Measurements from ENCODE around the gene SLX4IP. TPM values are rescaled to one million over a fixed set of nuclear protein-coding genes. Genes with fewer than 3 reads are reported as not detected.

SLX4IP gene
- total RNA-seq, 4 donors from 2014 or later = 4.8 to 7.2 (median 5.7) TPM

- H3K4me3 ChIP-seq = no peak overlapping the region
- peaks cover 46% of the 10 kb centered on the region for H3K4me1 ChIP-seq
- TF ChIP-seq EP300 (IDR thresholded peaks at IDR 0.05) (no peak), POLR2AphosphoS5 (IDR thresholded peaks at IDR 0.05) (no peak), CTCF (IDR thresholded peaks at IDR 0.05) (no peak), POLR2A (IDR thresholded peaks at IDR 0.05) (no peak)
- 44% methylated on average over 3 of the region's 3 CpGs for WGBS
- no peaks in the 10 kb centered on the region for H3K9me3 ChIP-seq
- no peak overlapping the region for H3K27ac ChIP-seq
- no peak for DNase-seq (ENCODE audit: low spot score in 2 of 2)
- no peaks in the 10 kb centered on the region for H3K27me3 ChIP-seq
- peaks cover 86% of the 10 kb centered on the region for H3K36me3 ChIP-seq
Measured at GRCh38 chr20:10649797-10650160, 214.7 kb downstream of the SLX4IP start.

DNA sequence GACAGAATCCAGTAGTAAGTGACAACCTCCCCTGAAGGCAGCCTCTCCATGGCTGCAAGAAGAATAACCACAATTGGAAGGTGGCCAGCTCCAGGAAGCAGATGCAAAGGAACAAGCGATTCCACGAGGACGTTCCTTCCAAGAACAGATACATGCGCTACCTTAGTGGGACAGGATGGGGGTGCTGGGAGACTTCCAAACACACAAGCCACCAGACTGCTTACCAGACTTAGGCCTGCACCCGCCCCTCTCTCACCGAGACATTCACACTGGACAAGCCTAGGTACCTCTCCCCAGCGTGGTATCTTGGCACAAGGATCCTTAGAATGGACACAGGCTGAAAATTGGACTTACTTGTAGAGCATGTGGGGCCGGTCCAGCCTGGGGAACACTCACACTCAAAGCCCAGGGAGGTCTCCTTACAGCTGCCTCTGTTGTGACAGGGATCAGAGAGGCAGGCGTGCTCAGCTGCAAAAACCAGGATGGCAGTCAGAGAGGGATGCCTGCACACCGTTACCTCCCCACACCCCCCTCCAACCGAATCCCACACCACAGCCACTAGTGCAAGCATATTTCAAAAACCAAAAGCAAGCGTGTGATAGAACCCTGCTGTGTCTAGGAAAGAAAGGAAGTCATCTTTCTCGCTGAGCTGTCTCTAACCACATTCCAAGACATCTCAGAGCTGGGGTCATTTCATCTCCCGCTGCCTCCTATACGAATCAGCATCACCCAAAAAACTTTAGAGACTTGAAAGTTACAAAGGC, 216.3 kb downstream of the SLX4IP start:
- Histone ChIP-seq H3K9me3 (no peaks in the 10 kb centered on the region), H3K27ac (peak overlapping the region; percentile 84), H3K4me3 (no peak overlapping the region), H3K4me1 (peaks cover 60% of the 10 kb centered on the region), H3K27me3 (no peaks in the 10 kb centered on the region), H3K36me3 (peaks cover 86% of the 10 kb centered on the region)
- DNase-seq (ENCODE audit: low spot score in 2 of 2) = peak in 1 of 2 donors; percentile 55
- TF ChIP-seq POLR2A (IDR thresholded peaks at IDR 0.05) (no peak), EP300 (IDR thresholded peaks at IDR 0.05) (no peak), CTCF (IDR thresholded peaks at IDR 0.05) (no peak), POLR2AphosphoS5 (IDR thresholded peaks at IDR 0.05) (no peak)
- 69% methylated on average over 15 of the region's 15 CpGs for WGBS

- Histone ChIP-seq H3K27ac (peak overlapping the region; percentile 84), H3K9me3 (no peaks in the 10 kb centered on the region), H3K4me1 (peaks cover 65% of the 10 kb centered on the region), H3K27me3 (no peaks in the 10 kb centered on the region), H3K4me3 (peak overlapping the region; percentile 15), H3K36me3 (peaks cover 81% of the 10 kb centered on the region)
- TF ChIP-seq EP300 (IDR thresholded peaks at IDR 0.05) (no peak), CTCF (IDR thresholded peaks at IDR 0.05) (no peak), POLR2A (IDR thresholded peaks at IDR 0.05) (no peak), POLR2AphosphoS5 (IDR thresholded peaks at IDR 0.05) (no peak)
- 73% methylated on average over 9 of the region's 9 CpGs for WGBS
- DNase-seq (ENCODE audit: low spot score in 2 of 2) = peak in 1 of 2 donors; percentile 51
Measured at GRCh38 chr20:10652185-10652584, 217.1 kb downstream of the SLX4IP start.

DNA sequence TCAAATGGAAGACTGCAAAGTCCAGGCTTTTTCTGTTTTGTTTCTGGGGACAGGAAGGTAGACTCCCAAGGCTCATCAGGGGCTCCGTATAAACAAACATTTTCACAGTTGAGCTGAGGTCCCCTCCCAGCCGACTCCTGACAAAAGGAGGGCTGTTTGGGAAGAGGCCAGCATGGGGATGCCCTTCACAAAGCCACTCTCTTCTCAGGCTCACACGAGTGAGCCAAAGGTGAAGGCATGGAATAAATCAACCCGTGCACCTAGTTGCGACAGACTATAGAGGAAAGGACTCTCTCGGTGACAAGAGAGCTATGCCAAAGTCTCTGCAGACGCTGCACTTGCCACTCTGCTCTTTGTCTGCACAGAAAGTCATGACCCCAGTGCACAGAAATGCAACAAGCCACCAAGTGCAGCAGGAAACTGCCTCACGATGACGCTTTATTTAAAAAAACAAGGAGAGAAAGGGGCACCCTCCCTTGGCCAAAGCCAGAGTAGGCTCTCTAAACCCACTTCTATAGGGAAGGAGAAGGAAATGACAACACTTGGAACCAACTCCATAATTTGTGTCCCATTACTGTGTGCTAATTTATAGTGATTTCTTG, 217.7 kb downstream of the SLX4IP start:
- TF ChIP-seq CTCF (IDR thresholded peaks at IDR 0.05) = no peak
- no peak for TF ChIP-seq POLR2AphosphoS5 (IDR thresholded peaks at IDR 0.05)
- TF ChIP-seq POLR2A (IDR thresholded peaks at IDR 0.05) = no peak
- TF ChIP-seq EP300 (IDR thresholded peaks at IDR 0.05) = no peak
- peak in 1 of 2 donors; percentile 41 for DNase-seq (ENCODE audit: low spot score in 2 of 2)
- no peaks in the 10 kb centered on the region for H3K27me3 ChIP-seq
- 34% methylated on average over 9 of the region's 9 CpGs for WGBS
- H3K4me3 ChIP-seq = peak overlapping the region; percentile 15
- peaks cover 81% of the 10 kb centered on the region for H3K36me3 ChIP-seq
- H3K27ac ChIP-seq = peak overlapping the region; percentile 84
- H3K9me3 ChIP-seq = no peaks in the 10 kb centered on the region
- peaks cover 67% of the 10 kb centered on the region for H3K4me1 ChIP-seq

DNA sequence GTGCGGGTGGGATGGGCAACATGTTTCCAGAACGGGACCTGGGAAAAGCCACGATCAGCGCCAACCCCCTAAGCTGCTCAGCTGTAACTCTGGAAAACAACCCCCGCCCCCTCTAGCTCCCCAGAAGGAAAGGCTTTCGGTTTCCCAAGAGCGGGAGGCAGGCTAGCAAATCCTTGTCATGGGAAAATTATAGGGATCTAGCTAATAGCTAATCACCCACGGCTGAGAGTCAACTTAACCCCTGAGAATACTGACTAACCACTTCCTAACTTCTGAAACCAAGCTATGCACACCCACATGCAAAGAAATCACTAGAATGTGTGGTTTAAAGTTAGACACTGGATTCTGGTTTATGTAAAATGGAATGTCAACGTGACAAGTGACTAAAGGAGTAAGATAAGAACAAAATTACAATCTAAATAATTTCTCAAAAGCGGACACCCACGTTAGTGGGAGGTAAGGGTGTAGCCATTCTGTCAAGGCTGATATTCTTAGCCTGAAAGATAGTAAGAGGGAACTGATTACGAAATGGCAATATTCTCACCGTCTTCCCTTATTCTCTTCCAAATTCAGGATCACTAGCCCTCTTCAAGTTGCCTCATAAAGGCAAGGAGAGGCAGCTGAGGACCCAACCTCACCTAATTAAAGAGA, 218.6 kb downstream of the SLX4IP start:
- Histone ChIP-seq H3K27ac (peak overlapping the region; percentile 84), H3K9me3 (no peaks in the 10 kb centered on the region), H3K4me3 (peak overlapping the region; percentile 15), H3K36me3 (peaks cover 79% of the 10 kb centered on the region), H3K4me1 (peaks cover 76% of the 10 kb centered on the region), H3K27me3 (no peaks in the 10 kb centered on the region)
- TF ChIP-seq EP300 (IDR thresholded peaks at IDR 0.05) (no peak), POLR2AphosphoS5 (IDR thresholded peaks at IDR 0.05) (no peak), POLR2A (IDR thresholded peaks at IDR 0.05) (no peak), CTCF (IDR thresholded peaks at IDR 0.05) (no peak)
- WGBS = 20% methylated on average over 13 of the region's 13 CpGs
- no peak for DNase-seq (ENCODE audit: low spot score in 2 of 2)
